HG03066 (cell line): ENCODE results near the gene MRPL58.
"Not testable (repeated sequence)": the region's sequence is repeated elsewhere in the genome, so short reads cannot be mapped to it uniquely, and the experiment has no call there.

Experiments
- ATAC-seq: cut with Tn5 transposase; IDR thresholded peaks from one replicate; pipeline ENCODE4 v1.9.1; 2021; ENCODE audit warnings: low read depth; ENCODE audit not compliant: unreplicated experiment

MRPL58 gene

DNA sequence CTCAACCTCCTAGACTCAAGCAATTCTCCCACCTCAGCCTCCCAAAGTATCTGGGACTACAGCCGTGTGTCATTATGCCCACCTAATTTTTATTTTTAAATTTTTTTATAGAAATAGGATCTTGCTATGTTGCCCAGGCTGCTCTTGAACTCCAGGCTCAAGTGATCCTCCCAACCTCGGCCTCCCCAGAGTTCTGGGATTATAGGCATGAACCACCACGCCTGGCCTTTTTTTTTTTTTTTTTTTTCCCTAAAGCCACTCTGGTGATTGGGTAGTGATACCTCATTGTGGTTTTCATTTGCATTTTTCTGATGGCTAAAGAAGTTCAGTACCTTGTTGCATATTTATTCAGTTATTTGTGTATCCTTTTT lies 26.3 kb upstream of the MRPL58 start:
- ATAC-seq = no peak

DNA sequence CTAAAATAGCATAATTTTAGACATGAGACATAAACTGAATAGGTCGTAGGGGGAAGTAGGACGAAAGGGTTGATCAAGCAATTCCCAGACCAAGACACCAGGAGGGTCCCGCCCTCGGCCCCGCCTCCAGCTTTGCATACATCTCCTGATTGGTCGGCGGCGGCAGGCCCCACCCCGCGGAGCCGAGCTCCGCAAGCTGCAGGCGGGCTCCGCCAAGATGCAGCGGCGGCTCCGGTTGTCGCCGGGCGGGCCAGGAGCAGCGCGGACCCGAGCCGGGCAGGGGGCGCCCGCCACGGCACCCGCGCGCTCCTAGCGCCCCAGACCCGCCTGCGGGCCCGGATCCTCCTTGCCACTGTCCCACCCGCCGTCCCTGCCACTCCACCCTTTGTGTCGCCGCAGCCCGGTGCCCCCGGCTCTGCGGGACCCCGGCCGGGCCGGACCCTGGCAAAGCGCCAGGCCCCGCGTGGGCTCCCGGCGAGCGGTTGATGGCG lies 25.0 kb upstream of the MRPL58 start, which contains the start of gene CDR2L:
Gene CDR2L (plus strand): TSS at position 215 of the 491 bp plus-strand sequence. CDS start 412 bp downstream, outside the sequence.
- ATAC-seq = peak; percentile 85

GRCh38 chr17:74987909-74988711 lies 24.4 kb upstream of the MRPL58 start:
- peak; percentile 27 for ATAC-seq

DNA sequence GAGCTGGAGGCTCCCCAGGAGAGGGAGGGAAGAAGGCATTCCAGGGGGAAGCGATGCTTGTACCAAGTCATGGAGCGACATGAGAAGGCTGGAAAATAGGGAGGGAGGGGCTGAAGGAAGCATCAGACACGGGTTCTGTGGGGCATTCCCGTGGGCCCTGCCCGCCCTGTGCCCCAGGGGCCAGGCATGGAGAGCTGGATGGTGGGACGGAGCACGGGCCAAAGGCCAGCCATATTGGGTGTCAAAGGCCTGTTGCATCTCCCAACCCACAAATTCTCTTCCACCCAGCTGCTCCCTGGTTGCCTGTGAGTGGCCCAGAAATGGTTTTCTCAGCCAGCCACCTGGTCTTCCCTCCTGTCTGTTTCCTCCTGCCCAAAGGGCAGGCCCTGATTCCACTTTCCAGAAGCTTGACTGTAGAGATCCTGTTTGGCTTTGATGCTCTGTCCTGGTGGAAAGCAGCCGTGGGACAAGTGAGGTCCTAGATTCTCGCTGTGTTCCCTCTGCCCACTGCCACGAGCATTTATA lies 21.8 kb upstream of the MRPL58 start:
- ATAC-seq = no peak

- no peak for ATAC-seq
These were observed 20.2 kb upstream of the MRPL58 start for GRCh38 chr17:74992223-74992622.

GRCh38 chr17:74994440-74994839 lies 18.0 kb upstream of the MRPL58 start:
- ATAC-seq = no peak

DNA sequence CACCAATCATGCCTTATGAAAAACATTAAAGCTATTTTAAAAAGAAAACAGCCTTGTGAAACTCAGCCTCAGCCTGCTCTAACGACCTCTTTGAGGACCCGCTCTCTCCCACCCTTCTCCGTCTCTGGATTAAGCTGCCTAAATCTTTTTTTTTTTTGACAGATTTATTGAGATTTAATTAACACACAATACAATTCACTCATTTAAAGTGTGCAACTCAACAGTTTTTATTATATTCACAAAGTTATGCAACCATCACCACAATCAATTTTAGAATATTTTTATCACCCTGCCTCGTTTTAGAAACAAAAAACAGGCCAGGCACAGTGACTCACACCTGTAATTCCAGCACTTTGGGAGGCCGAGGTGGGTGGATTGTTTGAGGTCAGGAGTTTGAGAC lies 16.6 kb upstream of the MRPL58 start:
- no peak for ATAC-seq

DNA sequence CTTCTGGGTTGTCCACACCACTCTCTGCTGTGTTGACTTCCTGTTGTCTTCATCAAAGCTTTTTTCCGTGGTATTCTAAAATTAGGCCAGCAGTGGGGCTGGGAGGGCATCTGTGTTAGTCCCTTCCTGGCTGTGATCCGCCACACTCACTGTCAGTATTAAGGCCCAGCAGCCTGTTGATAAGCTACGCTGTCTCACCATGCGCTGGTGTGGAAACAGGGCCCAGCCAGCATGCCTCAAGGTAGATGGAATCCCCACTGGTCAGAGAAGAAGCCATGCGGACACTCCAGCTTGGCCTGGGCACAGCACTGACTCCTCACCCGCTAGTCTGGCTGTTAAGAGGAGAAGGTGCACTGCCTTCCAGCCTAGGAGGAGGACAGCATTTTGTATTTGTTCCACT lies 13.7 kb upstream of the MRPL58 start:
- ATAC-seq = no peak

- ATAC-seq = no peak
These were observed 12.9 kb upstream of the MRPL58 start for GRCh38 chr17:74999523-74999922.

DNA sequence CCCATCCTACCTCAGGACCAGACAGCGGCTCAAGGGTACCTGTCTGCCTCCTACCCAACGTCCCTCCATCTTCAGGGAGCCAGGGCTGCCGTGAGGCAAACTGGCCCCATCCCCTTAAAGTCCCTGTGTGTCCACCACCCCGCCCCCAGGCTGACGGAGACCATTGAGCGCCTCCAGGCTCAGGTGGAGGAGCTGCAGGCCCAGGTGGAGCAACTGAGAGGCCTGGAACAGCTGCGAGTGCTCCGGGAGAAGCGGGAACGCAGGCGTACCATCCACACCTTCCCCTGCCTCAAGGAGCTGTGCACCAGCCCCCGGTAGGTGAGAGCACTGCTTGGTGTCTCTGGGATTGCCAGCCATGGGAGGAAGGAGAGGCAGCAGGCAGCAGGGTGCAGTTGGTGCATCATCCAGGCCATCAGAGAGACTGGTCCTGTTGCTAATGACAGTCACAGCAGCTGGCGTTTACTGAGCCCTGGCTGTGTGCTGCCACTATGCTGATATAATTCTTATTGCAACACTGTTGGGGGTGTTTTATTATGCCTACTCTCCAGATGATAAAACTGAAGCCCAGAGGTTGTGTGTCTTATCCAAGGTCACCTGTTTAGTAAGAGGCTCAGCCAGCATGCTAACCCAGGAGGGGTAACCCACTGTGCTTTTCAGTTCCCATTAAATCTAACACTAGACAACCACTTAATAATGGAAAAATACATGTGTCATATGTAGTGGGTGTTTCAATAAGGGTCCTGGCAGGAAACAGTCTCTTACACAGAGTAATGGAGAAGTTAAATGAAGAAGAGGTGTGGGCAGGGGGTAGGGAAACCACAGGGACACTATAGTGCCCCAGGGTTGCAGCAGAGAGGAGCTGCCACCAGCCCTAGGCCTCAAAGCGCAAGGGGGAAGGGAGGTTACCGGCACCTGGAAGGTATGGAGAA lies 10.3 kb upstream of the MRPL58 start:
- ATAC-seq = no peak

- no peak for ATAC-seq
These were observed 9.2 kb upstream of the MRPL58 start for GRCh38 chr17:75003070-75003956.

GRCh38 chr17:75003957-75004355 lies 8.5 kb upstream of the MRPL58 start:
- no peak for ATAC-seq

DNA sequence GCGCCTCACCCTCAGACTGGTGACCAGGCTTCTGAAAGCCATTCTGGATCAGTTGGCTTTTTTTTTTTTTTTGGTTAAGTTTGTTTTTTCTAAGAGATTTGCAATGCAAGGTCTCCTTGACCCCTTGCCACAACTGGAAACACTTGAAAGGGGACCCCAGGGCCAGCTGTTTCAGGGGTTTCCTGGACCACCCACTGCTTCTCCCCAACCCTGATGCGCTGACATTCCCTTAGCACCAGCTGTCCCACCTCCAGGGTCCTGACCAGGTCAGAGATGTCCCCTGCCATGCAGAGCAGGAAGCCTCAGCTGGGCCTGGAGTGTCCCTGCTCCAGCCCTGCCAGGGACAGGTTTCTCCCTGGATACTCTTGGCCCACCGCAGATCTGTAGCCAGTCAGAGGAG lies 8.1 kb upstream of the MRPL58 start:
- ATAC-seq = no peak

DNA sequence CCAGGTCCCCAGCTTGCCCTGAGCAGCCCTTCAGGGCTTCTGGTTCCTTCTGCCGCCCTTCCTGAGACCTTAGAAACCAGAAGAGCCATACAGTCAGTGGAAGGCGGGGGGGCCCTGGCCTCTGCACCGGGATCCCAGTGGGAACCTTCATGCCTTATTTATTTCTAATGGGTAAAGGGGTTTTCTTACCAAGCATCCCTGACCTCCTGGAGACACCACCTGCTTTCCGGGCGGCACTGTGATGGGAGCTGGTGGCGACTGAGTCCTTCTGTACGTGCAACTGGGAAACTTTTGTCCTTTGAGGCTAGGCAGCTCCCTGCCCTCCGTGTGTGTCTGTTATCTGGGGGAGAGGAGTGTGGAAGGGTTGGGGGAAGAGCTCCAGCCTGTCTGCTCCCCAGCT lies 7.2 kb upstream of the MRPL58 start:
- ATAC-seq = no peak

- ATAC-seq = not testable (repeated sequence)
These were observed 6.4 kb upstream of the MRPL58 start for GRCh38 chr17:75006084-75006483.

DNA sequence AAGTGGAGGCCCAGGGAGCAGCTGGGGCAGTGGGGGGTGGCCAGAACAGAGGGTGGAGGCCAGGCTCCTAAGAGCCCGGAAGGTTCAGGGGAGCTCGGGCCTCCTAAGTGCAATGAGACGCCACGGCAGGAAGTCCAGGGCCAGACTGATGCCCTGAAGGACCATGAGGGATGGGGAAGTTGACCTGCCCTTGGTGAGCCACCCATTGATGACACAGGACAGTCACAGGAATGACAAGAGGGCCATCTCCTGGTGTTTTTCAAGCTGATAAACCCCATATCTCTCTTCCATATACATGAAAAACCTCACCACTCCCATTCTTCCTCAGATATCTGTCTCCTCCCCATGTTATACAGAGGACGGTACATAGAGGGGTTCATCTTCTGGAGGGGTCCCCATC lies 5.8 kb upstream of the MRPL58 start:
- ATAC-seq = no peak

- ATAC-seq = no peak
These were observed 4.1 kb upstream of the MRPL58 start for GRCh38 chr17:75008373-75008772.

GRCh38 chr17:75009139-75009724 lies 3.2 kb upstream of the MRPL58 start:
- ATAC-seq = no peak

DNA sequence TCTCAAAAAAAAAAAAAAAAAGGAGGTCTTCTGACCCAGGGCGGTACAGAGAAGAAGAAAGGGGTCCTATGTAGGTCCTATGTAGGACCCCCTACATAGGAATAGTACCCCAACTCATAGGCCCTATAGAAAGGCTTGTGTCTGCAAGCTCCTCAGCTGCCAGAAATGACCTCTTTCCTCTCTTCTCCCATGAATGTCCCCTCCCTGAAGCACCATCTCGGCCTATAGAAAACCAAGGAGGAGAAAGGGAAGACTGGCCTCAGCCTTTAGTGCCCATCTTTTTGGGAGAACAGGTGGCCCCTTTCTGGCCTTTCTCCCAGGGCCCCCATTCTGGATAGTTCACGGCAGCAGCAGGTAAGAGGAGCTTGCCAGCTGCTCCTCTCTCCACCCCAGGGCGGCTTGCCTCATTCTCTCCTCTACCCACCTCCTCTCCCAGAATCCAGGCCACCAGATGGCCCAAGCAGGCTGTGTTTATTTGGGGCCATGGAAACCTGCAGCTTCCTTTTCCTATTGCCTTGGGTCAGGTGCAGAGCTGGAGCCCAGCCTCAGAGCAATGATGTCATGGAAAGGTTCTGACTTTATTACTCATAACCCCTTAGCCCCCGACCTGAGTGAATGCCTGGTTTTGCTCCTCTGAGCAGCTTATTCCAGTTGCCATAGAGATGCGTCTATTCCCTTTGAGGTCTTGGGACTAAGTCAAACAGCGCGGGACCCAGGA lies 1.6 kb upstream of the MRPL58 start:
- ATAC-seq = no peak
